ENCODE results near the gene BCL2L2. TPM values are rescaled to one million over a fixed set of nuclear protein-coding genes. Genes with fewer than 3 reads are reported as not detected.

BCL2L2 gene
- total and polyA plus RNA-seq, 10 of the 15 experiments (the other 5 are each of a cell fraction or from before 2014, with no cell fraction given) = 1.4 to 14.7 (median 7.1) TPM

Small RNA genes lying within 50 kb of the gene (small RNA-seq; reads per million reads assigned to genes)
- not detected for gene RNU6-1046P

Other genes starting within 250 kb of the BCL2L2 start
Only the 7 nearest of the 19 such genes appear.
- not detected in 2 replicates for gene RNF212B, start 68.9 kb upstream of the BCL2L2 start, total RNA-seq (2014; rRNA removed)
- gene RNF212B, start 68.9 kb upstream of the BCL2L2 start, total RNA-seq (2014; rRNA removed; fragmentation: Illumina TruSeq; extraction: Trizol) = not detected in 2 replicates
- not detected in 2 replicates for gene RNF212B, start 68.9 kb upstream of the BCL2L2 start, total RNA-seq (2021)
- gene RNF212B, start 68.9 kb upstream of the BCL2L2 start, polyA plus RNA-seq (2011; rRNA removed) = not detected in 2 replicates
- gene RNF212B, start 68.9 kb upstream of the BCL2L2 start, polyA plus RNA-seq (2014; fragmentation: Illumina TruSeq; extraction: Trizol) = not detected in 2 replicates
- not detected for gene RNF212B, start 68.9 kb upstream of the BCL2L2 start, polyA plus RNA-seq (2014; fragmentation: Nextera tagmentation; extraction: Ambion mirVana)
- gene RNF212B, start 68.9 kb upstream of the BCL2L2 start, polyA plus RNA-seq (2014; rRNA removed) = not detected in 2 replicates
- gene RNF212B, start 68.9 kb upstream of the BCL2L2 start, polyA plus RNA-seq (2016; fragmentation: Nextera tagmentation; extraction: Ambion mirVana) = not detected
- gene HOMEZ, start 20.7 kb upstream of the BCL2L2 start, total RNA-seq (2014; rRNA removed) = 14.3 and 14.7 TPM in 2 replicates
- 12.7 and 13.0 TPM in 2 replicates for gene HOMEZ, start 20.7 kb upstream of the BCL2L2 start, total RNA-seq (2014; rRNA removed; fragmentation: Illumina TruSeq; extraction: Trizol)
- 15.2 and 15.3 TPM in 2 replicates for gene HOMEZ, start 20.7 kb upstream of the BCL2L2 start, total RNA-seq (2021)
- 9.6 and 11.0 TPM in 2 replicates for gene HOMEZ, start 20.7 kb upstream of the BCL2L2 start, polyA plus RNA-seq (2011; rRNA removed)
- gene HOMEZ, start 20.7 kb upstream of the BCL2L2 start, polyA plus RNA-seq (2014; fragmentation: Illumina TruSeq; extraction: Trizol) = 17.8 and 19.3 TPM in 2 replicates
- gene HOMEZ, start 20.7 kb upstream of the BCL2L2 start, polyA plus RNA-seq (2014; fragmentation: Nextera tagmentation; extraction: Ambion mirVana) = 1 to 10 TPM; 2.6 to 3.6 TPM
- 11.2 and 12.9 TPM in 2 replicates for gene HOMEZ, start 20.7 kb upstream of the BCL2L2 start, polyA plus RNA-seq (2014; rRNA removed)
- 10 to 100 TPM; 13.3 to 16.2 TPM for gene HOMEZ, start 20.7 kb upstream of the BCL2L2 start, polyA plus RNA-seq (2016; fragmentation: Nextera tagmentation; extraction: Ambion mirVana)
- gene PPP1R3E, start 4.0 kb upstream of the BCL2L2 start, total RNA-seq (2014; rRNA removed) = 6.3 and 6.6 TPM in 2 replicates
- gene PPP1R3E, start 4.0 kb upstream of the BCL2L2 start, total RNA-seq (2014; rRNA removed; fragmentation: Illumina TruSeq; extraction: Trizol) = 7.6 and 9.7 TPM in 2 replicates
- 8.6 and 11.7 TPM in 2 replicates for gene PPP1R3E, start 4.0 kb upstream of the BCL2L2 start, total RNA-seq (2021)
- 26.4 and 32.7 TPM in 2 replicates for gene PPP1R3E, start 4.0 kb upstream of the BCL2L2 start, polyA plus RNA-seq (2011; rRNA removed)
- 13.7 and 18.7 TPM in 2 replicates for gene PPP1R3E, start 4.0 kb upstream of the BCL2L2 start, polyA plus RNA-seq (2014; fragmentation: Illumina TruSeq; extraction: Trizol)
- 1 to 10 TPM; 4.7 to 4.8 TPM for gene PPP1R3E, start 4.0 kb upstream of the BCL2L2 start, polyA plus RNA-seq (2014; fragmentation: Nextera tagmentation; extraction: Ambion mirVana)
- gene PPP1R3E, start 4.0 kb upstream of the BCL2L2 start, polyA plus RNA-seq (2014; rRNA removed) = 9.3 and 13.7 TPM in 2 replicates
- gene PPP1R3E, start 4.0 kb upstream of the BCL2L2 start, polyA plus RNA-seq (2016; fragmentation: Nextera tagmentation; extraction: Ambion mirVana) = 1 to 10 TPM; 4.6 to 6.1 TPM
- gene PABPN1, start 14.6 kb downstream of the BCL2L2 start, total RNA-seq (2014; rRNA removed) = 83.4 and 90.6 TPM in 2 replicates
- gene PABPN1, start 14.6 kb downstream of the BCL2L2 start, total RNA-seq (2014; rRNA removed; fragmentation: Illumina TruSeq; extraction: Trizol) = 106 TPM in 2 replicates
- 189 and 206 TPM in 2 replicates for gene PABPN1, start 14.6 kb downstream of the BCL2L2 start, total RNA-seq (2021)
- gene PABPN1, start 14.6 kb downstream of the BCL2L2 start, polyA plus RNA-seq (2011; rRNA removed) = 222 and 248 TPM in 2 replicates
- gene PABPN1, start 14.6 kb downstream of the BCL2L2 start, polyA plus RNA-seq (2014; fragmentation: Illumina TruSeq; extraction: Trizol) = 206 and 231 TPM in 2 replicates
- 10 to 100 TPM; 31.3 to 35.6 TPM for gene PABPN1, start 14.6 kb downstream of the BCL2L2 start, polyA plus RNA-seq (2014; fragmentation: Nextera tagmentation; extraction: Ambion mirVana)
- 149 and 158 TPM in 2 replicates for gene PABPN1, start 14.6 kb downstream of the BCL2L2 start, polyA plus RNA-seq (2014; rRNA removed)
- gene PABPN1, start 14.6 kb downstream of the BCL2L2 start, polyA plus RNA-seq (2016; fragmentation: Nextera tagmentation; extraction: Ambion mirVana) = 10 to 100 TPM; 76.8 to 99.4 TPM
- not detected in 2 replicates for gene SLC22A17, start 46.1 kb downstream of the BCL2L2 start, total RNA-seq (2014; rRNA removed)
- not detected in 2 replicates for gene SLC22A17, start 46.1 kb downstream of the BCL2L2 start, total RNA-seq (2014; rRNA removed; fragmentation: Illumina TruSeq; extraction: Trizol)
- gene SLC22A17, start 46.1 kb downstream of the BCL2L2 start, total RNA-seq (2021) = 0.11 TPM in 1 of 2 replicates, not detected in the other
- gene SLC22A17, start 46.1 kb downstream of the BCL2L2 start, polyA plus RNA-seq (2011; rRNA removed) = not detected in 2 replicates
- gene SLC22A17, start 46.1 kb downstream of the BCL2L2 start, polyA plus RNA-seq (2014; fragmentation: Illumina TruSeq; extraction: Trizol) = not detected in 2 replicates
- gene SLC22A17, start 46.1 kb downstream of the BCL2L2 start, polyA plus RNA-seq (2014; fragmentation: Nextera tagmentation; extraction: Ambion mirVana) = not detected
- gene SLC22A17, start 46.1 kb downstream of the BCL2L2 start, polyA plus RNA-seq (2014; rRNA removed) = not detected in 2 replicates
- gene SLC22A17, start 46.1 kb downstream of the BCL2L2 start, polyA plus RNA-seq (2016; fragmentation: Nextera tagmentation; extraction: Ambion mirVana) = not detected
- not detected in 2 replicates for gene EFS, start 58.3 kb downstream of the BCL2L2 start, total RNA-seq (2014; rRNA removed)
- gene EFS, start 58.3 kb downstream of the BCL2L2 start, total RNA-seq (2014; rRNA removed; fragmentation: Illumina TruSeq; extraction: Trizol) = not detected in 2 replicates
- gene EFS, start 58.3 kb downstream of the BCL2L2 start, total RNA-seq (2021) = 0.08 TPM in 1 of 2 replicates, not detected in the other
- gene EFS, start 58.3 kb downstream of the BCL2L2 start, polyA plus RNA-seq (2011; rRNA removed) = not detected in 2 replicates
- not detected in 2 replicates for gene EFS, start 58.3 kb downstream of the BCL2L2 start, polyA plus RNA-seq (2014; fragmentation: Illumina TruSeq; extraction: Trizol)
- not detected for gene EFS, start 58.3 kb downstream of the BCL2L2 start, polyA plus RNA-seq (2014; fragmentation: Nextera tagmentation; extraction: Ambion mirVana)
- not detected in 2 replicates for gene EFS, start 58.3 kb downstream of the BCL2L2 start, polyA plus RNA-seq (2014; rRNA removed)
- not detected for gene EFS, start 58.3 kb downstream of the BCL2L2 start, polyA plus RNA-seq (2016; fragmentation: Nextera tagmentation; extraction: Ambion mirVana)
- not detected in 2 replicates for gene IL25, start 66.0 kb downstream of the BCL2L2 start, total RNA-seq (2014; rRNA removed)
- gene IL25, start 66.0 kb downstream of the BCL2L2 start, total RNA-seq (2014; rRNA removed; fragmentation: Illumina TruSeq; extraction: Trizol) = not detected in 2 replicates
- not detected in 2 replicates for gene IL25, start 66.0 kb downstream of the BCL2L2 start, total RNA-seq (2021)
- gene IL25, start 66.0 kb downstream of the BCL2L2 start, polyA plus RNA-seq (2011; rRNA removed) = not detected in 2 replicates
- gene IL25, start 66.0 kb downstream of the BCL2L2 start, polyA plus RNA-seq (2014; fragmentation: Illumina TruSeq; extraction: Trizol) = not detected in 2 replicates
- gene IL25, start 66.0 kb downstream of the BCL2L2 start, polyA plus RNA-seq (2014; fragmentation: Nextera tagmentation; extraction: Ambion mirVana) = not detected
- gene IL25, start 66.0 kb downstream of the BCL2L2 start, polyA plus RNA-seq (2014; rRNA removed) = not detected in 2 replicates
- not detected for gene IL25, start 66.0 kb downstream of the BCL2L2 start, polyA plus RNA-seq (2016; fragmentation: Nextera tagmentation; extraction: Ambion mirVana)

Data from GM12878 (cell line).